HG02981 (cell line): Measurements from ENCODE around the gene KDM2B.
"Not testable (repeated sequence)": the region's sequence is repeated elsewhere in the genome, so short reads cannot be mapped to it uniquely, and the experiment has no call there.

Experiments
- ATAC-seq: cut with Tn5 transposase; IDR thresholded peaks from one replicate; pipeline ENCODE4 v1.9.1; 2021; ENCODE audit warnings: mild to moderate bottlenecking, moderate library complexity; ENCODE audit not compliant: unreplicated experiment

KDM2B gene

GRCh38 chr12:121397521-121397920 is 183.3 kb downstream of the KDM2B start:
- ATAC-seq, result no peak

GRCh38 chr12:121392325-121392716 is 188.5 kb downstream of the KDM2B start:
- ATAC-seq, result no peak

- no peak for ATAC-seq
Observed at GRCh38 chr12:121391619-121392324, 189.1 kb downstream of the KDM2B start.

GRCh38 chr12:121390856-121391255 is 190.0 kb downstream of the KDM2B start:
- no peak for ATAC-seq

GRCh38 chr12:121388421-121388981 is 192.3 kb downstream of the KDM2B start:
- ATAC-seq, result no peak

- ATAC-seq, result not testable (repeated sequence)
Observed at GRCh38 chr12:121384891-121385290, 195.9 kb downstream of the KDM2B start.

GRCh38 chr12:121383601-121384021 is 197.2 kb downstream of the KDM2B start:
- no peak for ATAC-seq

- ATAC-seq, result no peak
Observed at GRCh38 chr12:121379945-121380344, 200.9 kb downstream of the KDM2B start.
